Prostate gland (tissue), 2 donors: ENCODE measurements around the gene STXBP3.

Experiments
- CTCF ChIP-seq, 4 experiments: fragments of 200-600 bp in 2 of 4; fragments of 450-650 bp in 2 of 4; sonication (generic) in 2 of 4; IDR thresholded peaks; 1 replicate in 3 of 4; 2 replicates in 1 of 4; pipeline ENCODE4 v1.5.1; 2016 to 2019; ENCODE audit warnings: antibody characterized with exemption in 4 of 4, mild to moderate bottlenecking in 2 of 4, moderate library complexity in 2 of 4
- POLR2A ChIP-seq: fragments of 450-650 bp; IDR thresholded peaks from one replicate; pipeline ENCODE4 v1.6.1; 2016; ENCODE audit warnings: antibody characterized with exemption, mild to moderate bottlenecking
- POLR2AphosphoS5 ChIP-seq: sonication (generic); formaldehyde crosslinking; IDR thresholded peaks from one replicate; pipeline ENCODE4 v1.6.1; 2017; ENCODE audit warnings: antibody characterized with exemption

- no peak for TF ChIP-seq CTCF (IDR thresholded peaks at IDR 0.05)
- no peak for TF ChIP-seq POLR2A
- TF ChIP-seq POLR2AphosphoS5 = no peak
Observed at GRCh38 chr1:108722292-108722691, 24.2 kb upstream of the STXBP3 start.
